ENCODE results near the gene SPTLC3. TPM values are rescaled to one million over a fixed set of nuclear protein-coding genes. Genes with fewer than 3 reads are reported as not detected.

Gene SPTLC3
- polyA plus RNA-seq, 1 of the 3 experiments (the other 2 are of a cell fraction) = 0.02 TPM

GRCh38 chr20:13058666-13059389, 50.1 kb downstream of the SPTLC3 start:
- no peak for DNase-seq
- Histone ChIP-seq H3F3A (replicated peaks; ENCODE audit: insufficient read depth) (no peaks in the 10 kb centered on the region), H3K27ac (ENCODE audit: low read depth in 2 of 2, low read length in 1 of 2) (no peak overlapping the region), H3K4me2 (no peak overlapping the region), H3K9me3 (no peaks in the 10 kb centered on the region), H3K27me3 (ENCODE audit: insufficient read depth) (no peaks in the 10 kb centered on the region), H3K4me3 (ENCODE audit: low read depth in 2 of 2, low read length in 1 of 2) (no peak overlapping the region), H4K20me1 (ENCODE audit: insufficient read depth) (no peaks in the 10 kb centered on the region), H2AFZ (ENCODE audit: low read depth) (no peak overlapping the region), H3K36me3 (replicated peaks in 1 of 2; ENCODE audit: control insufficient read depth in 1 of 2, insufficient read depth in 2 of 2, low read length in 1 of 2) (no peaks in the 10 kb centered on the region), H3K79me2 (ENCODE audit: insufficient read depth) (no peaks in the 10 kb centered on the region), H3K9ac (no peak overlapping the region), H3K9me2 (no peaks in the 10 kb centered on the region), H3K4me1 (ENCODE audit: control insufficient read depth in 1 of 2, insufficient read depth in 2 of 2, low read depth in 1 of 2, low read length in 1 of 2) (no peaks in the 10 kb centered on the region)
- ChIA-PET POLR2A (no interaction called here), CTCF (no interaction called here)
- WGBS (ENCODE audit: low lambda C conversion rate) = 45% methylated on average over 9 of the region's 9 CpGs
- TF ChIP-seq JUND (IDR thresholded peaks at IDR 0.05) = no peak
- TF ChIP-seq TEAD4 (IDR thresholded peaks at IDR 0.05; ENCODE audit: borderline replicate concordance, insufficient read depth) = no peak
- TF ChIP-seq RCOR1 (IDR thresholded peaks at IDR 0.05; ENCODE audit: low read length) = no peak
- no peak for TF ChIP-seq YY1 (IDR thresholded peaks at IDR 0.05; ENCODE audit: low read depth)
- TF ChIP-seq, protein P1, sequence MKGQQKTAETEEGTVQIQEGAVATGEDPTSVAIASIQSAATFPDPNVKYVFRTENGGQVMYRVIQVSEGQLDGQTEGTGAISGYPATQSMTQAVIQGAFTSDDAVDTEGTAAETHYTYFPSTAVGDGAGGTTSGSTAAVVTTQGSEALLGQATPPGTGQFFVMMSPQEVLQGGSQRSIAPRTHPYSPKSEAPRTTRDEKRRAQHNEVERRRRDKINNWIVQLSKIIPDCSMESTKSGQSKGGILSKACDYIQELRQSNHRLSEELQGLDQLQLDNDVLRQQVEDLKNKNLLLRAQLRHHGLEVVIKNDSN (IDR thresholded peaks at IDR 0.05; ENCODE audit: borderline replicate concordance, low read depth) = no peak
- no peak for TF ChIP-seq EZH2phosphoT487 (IDR thresholded peaks at IDR 0.05; ENCODE audit: borderline replicate concordance, low read depth)
- TF ChIP-seq, protein P2, sequence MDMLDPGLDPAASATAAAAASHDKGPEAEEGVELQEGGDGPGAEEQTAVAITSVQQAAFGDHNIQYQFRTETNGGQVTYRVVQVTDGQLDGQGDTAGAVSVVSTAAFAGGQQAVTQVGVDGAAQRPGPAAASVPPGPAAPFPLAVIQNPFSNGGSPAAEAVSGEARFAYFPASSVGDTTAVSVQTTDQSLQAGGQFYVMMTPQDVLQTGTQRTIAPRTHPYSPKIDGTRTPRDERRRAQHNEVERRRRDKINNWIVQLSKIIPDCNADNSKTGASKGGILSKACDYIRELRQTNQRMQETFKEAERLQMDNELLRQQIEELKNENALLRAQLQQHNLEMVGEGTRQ (IDR thresholded peaks at IDR 0.05; ENCODE audit: borderline replicate concordance, low read depth, low read length) = no peak
- no peak for TF ChIP-seq GATA2 (CRISPR knock-in tag; IDR thresholded peaks at IDR 0.05)

GRCh38 chr20:13059398-13060136, 50.8 kb downstream of the SPTLC3 start:
- H2AFZ ChIP-seq (ENCODE audit: low read depth) = no peak overlapping the region
- no peaks in the 10 kb centered on the region for H3K4me1 ChIP-seq (ENCODE audit: control insufficient read depth in 1 of 2, insufficient read depth in 2 of 2, low read depth in 1 of 2, low read length in 1 of 2)
- H3K79me2 ChIP-seq (ENCODE audit: insufficient read depth) = no peaks in the 10 kb centered on the region
- H3K27me3 ChIP-seq (ENCODE audit: insufficient read depth) = no peaks in the 10 kb centered on the region
- WGBS (ENCODE audit: low lambda C conversion rate) = 12% methylated on average over 7 of the region's 7 CpGs
- H3F3A ChIP-seq (replicated peaks; ENCODE audit: insufficient read depth) = no peaks in the 10 kb centered on the region
- H3K36me3 ChIP-seq (replicated peaks in 1 of 2; ENCODE audit: control insufficient read depth in 1 of 2, insufficient read depth in 2 of 2, low read length in 1 of 2) = no peaks in the 10 kb centered on the region
- H3K9me3 ChIP-seq = no peaks in the 10 kb centered on the region
- no peak overlapping the region for H3K9ac ChIP-seq
- ChIA-PET CTCF (no interaction called here), POLR2A (no interaction called here)
- H3K4me3 ChIP-seq (ENCODE audit: low read depth in 2 of 2, low read length in 1 of 2) = no peak overlapping the region
- no peak overlapping the region for H3K27ac ChIP-seq (ENCODE audit: low read depth in 2 of 2, low read length in 1 of 2)
- DNase-seq = no peak
- H3K4me2 ChIP-seq = no peak overlapping the region
- TF ChIP-seq MXI1 (IDR thresholded peaks at IDR 0.05; ENCODE audit: low read depth, low read length) (no peak), FOXM1 (IDR thresholded peaks at IDR 0.05; ENCODE audit: low read depth) (no peak), REST (IDR thresholded peaks at IDR 0.05; ENCODE audit: low read depth, low read length) (no peak), RFX5 (IDR thresholded peaks at IDR 0.05; ENCODE audit: low read length) (no peak), GATA2 (CRISPR knock-in tag; IDR thresholded peaks at IDR 0.05) (no peak), POLR2AphosphoS5 (IDR thresholded peaks at IDR 0.05; ENCODE audit: low read depth, low read length) (no peak), MAX (IDR thresholded peaks at IDR 0.05; ENCODE audit: low read depth) (no peak), TEAD4 (IDR thresholded peaks at IDR 0.05; ENCODE audit: borderline replicate concordance, insufficient read depth) (no peak), SMC3 (IDR thresholded peaks at IDR 0.05; ENCODE audit: low read depth, low read length) (no peak), CHD2 (IDR thresholded peaks at IDR 0.05; ENCODE audit: low read length, partially characterized antibody) (no peak), SIN3A (IDR thresholded peaks at IDR 0.05; ENCODE audit: borderline replicate concordance, low read depth, low read length) (no peak), NRF1 (IDR thresholded peaks at IDR 0.05; ENCODE audit: low read depth, low read length) (no peak), TCF12 (IDR thresholded peaks at IDR 0.05) (no peak), NFIC (IDR thresholded peaks at IDR 0.05; ENCODE audit: borderline replicate concordance) (no peak)
- TF ChIP-seq, protein P1 (IDR thresholded peaks at IDR 0.05; ENCODE audit: borderline replicate concordance, low read depth) = no peak
- no peaks in the 10 kb centered on the region for H4K20me1 ChIP-seq (ENCODE audit: insufficient read depth)
- no peaks in the 10 kb centered on the region for H3K9me2 ChIP-seq

Data from SK-N-SH (cell line).